Psoas muscle (tissue), 8 donors: Measurements from ENCODE around the gene VAT1L. TPM values are rescaled to one million over a fixed set of nuclear protein-coding genes. Genes with fewer than 3 reads are reported as not detected.
A peak's percentile ranks its signal among the peaks of the same experiment; 100 is the strongest.
"Not testable (repeated sequence)": the region's sequence is repeated elsewhere in the genome, so short reads cannot be mapped to it uniquely, and the experiment has no call there.

Source experiments
- ATAC-seq, 4 donors: fragments of 200-7000 bp; cut with Tn5 transposase; one replicate each; pipeline ENCODE4 v1.9.1; 2020; ENCODE audit warnings: moderate library complexity in 3 of 4, mild to moderate bottlenecking in 2 of 4
- DNase-seq, 2 donors: peaks; one replicate each; pipeline ENCODE4 v3.0.0-alpha.2; 2020
- H3K27ac ChIP-seq: fragments of 200-600 bp; one replicate; pipeline ENCODE4 v1.8.0; 2022
- H3K27me3 ChIP-seq, 3 donors: fragments of 200-600 bp in 1 of 3; one replicate each; pipeline versions ENCODE4 v1.6.1 to v1.8.0; 2013 to 2022; ENCODE audit warnings: low read length in 2 of 3, mild to moderate bottlenecking in 2 of 3, moderate library complexity in 1 of 3; ENCODE audit not compliant: insufficient read depth in 3 of 3
- H3K36me3 ChIP-seq, 2 donors: fragments of 200-600 bp in 1 of 2; one replicate each; pipeline versions ENCODE4 v1.6.1 to v1.8.0; 2013 to 2022; ENCODE audit warnings: low read depth in 1 of 2, mild to moderate bottlenecking in 1 of 2, moderate library complexity in 1 of 2; ENCODE audit not compliant: insufficient read depth in 1 of 2
- H3K4me1 ChIP-seq: fragments of 200-600 bp; one replicate; pipeline ENCODE4 v1.8.0; 2022
- H3K4me3 ChIP-seq: fragments of 200-600 bp; one replicate; pipeline ENCODE4 v1.8.0; 2022; ENCODE audit warnings: mild to moderate bottlenecking
- H3K9me3 ChIP-seq: fragments of 200-600 bp; one replicate; pipeline ENCODE4 v1.8.0; 2022
- whole genome bisulfite sequencing, 3 donors: extraction: QIAGEN DNeasy Blood & Tissue Kit; methylation state at CpG; one replicate each; pipeline versions ENCODE4 v1.1.6 to v1.1.7; 2013; 5-methylcytosine and 5-hydroxymethylcytosine counted together
- intact Hi-C, 2 donors: fragments of 100-400 bp; cut with DNase I; formaldehyde crosslinking; loops; one replicate each; pipeline versions ENCODE4 v1.11.0 to v1.14.2; 2022
- polyA plus RNA-seq, 3 donors: library from polyadenylated mRNA; stranded (reverse); fragments of 200-250 nt; gene quantifications; one replicate each; pipeline ENCODE4 v1.2.3, GENCODE V29; 2013
- total RNA-seq, 4 donors: library from RNA; stranded (reverse); fragmentation: NEBNext Ultra II Directional in 2 of 4; extraction: Animal tissue kit (Norgen Biotek cat#: 25700) in 2 of 4; gene quantifications; one replicate each; pipeline versions ENCODE4 v1.2.1 to v1.2.4, GENCODE V29; 2021 to 2023
- TF ChIP-seq, protein P1 (sequence below): fragments of 200-600 bp; IDR thresholded peaks from one replicate; pipeline ENCODE4 v1.8.0; 2022; ENCODE audit warnings: antibody characterized with exemption
- donor health status: healthy with polysubstance abuse.
- donor health status: DM: no; HTN: no; CAD: no; lungs with moderate emphysema.
- donor health status: Bipolar disorder and iron deficiency.
- donor health status: healthy.
- donor health status: DM: yes; HTN: yes; CAD: no.
- donor health status: DM: no; HTN: no; CAD: no.
- donor health status: DM: no; HTN: no; CAD: no.
- donor health status: DM: yes; HTN: yes; CAD: no.

VAT1L gene
- total and polyA plus RNA-seq, 7 donors = 0.03 to 0.20 (median 0.09) TPM; not detected in 3

GRCh38 chr16:77946823-77947222 lies 158.5 kb downstream of the VAT1L start:
- WGBS, 3 donors = 27 to 39% (median 38%) methylated on average over 4 of the region's 4 CpGs
- H3K4me3 ChIP-seq = no peak overlapping the region
- peaks cover 0 to 21% (median 2%) of the 10 kb centered on the region in 3 donors for H3K27me3 ChIP-seq
- DNase-seq (no peak), ATAC-seq (no peak)
- TF ChIP-seq, protein P1, sequence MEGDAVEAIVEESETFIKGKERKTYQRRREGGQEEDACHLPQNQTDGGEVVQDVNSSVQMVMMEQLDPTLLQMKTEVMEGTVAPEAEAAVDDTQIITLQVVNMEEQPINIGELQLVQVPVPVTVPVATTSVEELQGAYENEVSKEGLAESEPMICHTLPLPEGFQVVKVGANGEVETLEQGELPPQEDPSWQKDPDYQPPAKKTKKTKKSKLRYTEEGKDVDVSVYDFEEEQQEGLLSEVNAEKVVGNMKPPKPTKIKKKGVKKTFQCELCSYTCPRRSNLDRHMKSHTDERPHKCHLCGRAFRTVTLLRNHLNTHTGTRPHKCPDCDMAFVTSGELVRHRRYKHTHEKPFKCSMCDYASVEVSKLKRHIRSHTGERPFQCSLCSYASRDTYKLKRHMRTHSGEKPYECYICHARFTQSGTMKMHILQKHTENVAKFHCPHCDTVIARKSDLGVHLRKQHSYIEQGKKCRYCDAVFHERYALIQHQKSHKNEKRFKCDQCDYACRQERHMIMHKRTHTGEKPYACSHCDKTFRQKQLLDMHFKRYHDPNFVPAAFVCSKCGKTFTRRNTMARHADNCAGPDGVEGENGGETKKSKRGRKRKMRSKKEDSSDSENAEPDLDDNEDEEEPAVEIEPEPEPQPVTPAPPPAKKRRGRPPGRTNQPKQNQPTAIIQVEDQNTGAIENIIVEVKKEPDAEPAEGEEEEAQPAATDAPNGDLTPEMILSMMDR = no peak
- no peaks in the 10 kb centered on the region for H3K4me1 ChIP-seq
- intact Hi-C loops = no loop called here
- no peaks in the 10 kb centered on the region for H3K9me3 ChIP-seq
- H3K36me3 ChIP-seq = no peaks in the 10 kb centered on the region
- no peak overlapping the region for H3K27ac ChIP-seq

GRCh38 chr16:77947590-77947989 lies 159.2 kb downstream of the VAT1L start:
- H3K27me3 ChIP-seq = peaks cover 0 to 21% (median 2%) of the 10 kb centered on the region in 3 donors
- intact Hi-C loops, H3K27ac ChIP-seq, H3K4me3 ChIP-seq, H3K9me3 ChIP-seq, H3K4me1 ChIP-seq, ATAC-seq, DNase-seq, H3K36me3 ChIP-seq: not testable (repeated sequence)
- 82 to 90% (median 83%) methylated on average over 6 of the region's 6 CpGs for WGBS, 3 donors

DNA sequence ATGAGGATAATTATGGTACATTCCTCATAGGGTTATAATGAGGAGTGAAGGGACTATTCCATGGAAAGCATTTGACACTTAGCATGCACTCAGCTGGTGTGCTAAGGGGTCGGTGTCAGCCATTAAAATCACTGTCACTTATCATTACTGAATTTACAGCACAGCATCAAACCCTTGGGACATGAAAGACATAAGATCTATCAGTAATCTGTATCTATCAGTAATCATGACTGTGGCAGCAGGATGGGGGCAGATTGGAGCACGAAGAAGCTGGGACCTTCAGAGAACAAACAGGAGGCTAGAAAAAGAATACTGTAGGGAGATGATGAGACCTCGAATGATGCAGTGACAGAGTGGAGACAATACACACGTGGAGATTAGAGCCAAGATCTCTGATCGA lies 160.5 kb downstream of the VAT1L start:
- TF ChIP-seq, protein P1 = no peak
- intact Hi-C loops = no loop called here
- Histone ChIP-seq H3K4me1 (no peaks in the 10 kb centered on the region), H3K36me3 (no peaks in the 10 kb centered on the region), H3K27me3 (peaks cover 0 to 21% (median 2%) of the 10 kb centered on the region in 3 donors), H3K4me3 (no peak overlapping the region), H3K9me3 (no peaks in the 10 kb centered on the region), H3K27ac (no peak overlapping the region)
- ATAC-seq (no peak), DNase-seq (no peak)
- WGBS, 3 donors = 66 to 70% (median 68%) methylated on average over 5 of the region's 5 CpGs

DNA sequence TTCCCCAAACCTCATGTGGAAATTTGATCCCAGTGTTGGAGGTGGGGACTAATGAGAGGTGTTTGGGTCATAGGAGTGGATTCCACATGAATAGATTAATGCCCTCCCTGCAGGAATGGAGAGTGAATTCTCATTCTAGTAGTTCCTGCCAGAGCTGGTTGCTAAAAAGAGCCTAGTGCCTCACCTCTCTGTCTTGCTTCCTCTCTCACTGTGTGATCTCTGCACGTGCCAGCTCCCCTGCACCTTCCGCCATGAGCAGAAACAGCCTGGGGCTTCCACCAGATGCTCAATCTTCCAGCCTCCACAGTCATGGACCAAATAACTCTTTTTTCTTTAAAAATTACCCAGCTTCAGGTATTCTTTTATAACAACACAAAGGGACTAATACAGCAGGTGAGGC lies 161.1 kb downstream of the VAT1L start:
- intact Hi-C loops = no loop called here
- TF ChIP-seq, protein P1 = no peak
- H3K4me1 ChIP-seq = no peaks in the 10 kb centered on the region
- no peak overlapping the region for H3K27ac ChIP-seq
- H3K4me3 ChIP-seq = no peak overlapping the region
- peaks cover 0 to 21% (median 2%) of the 10 kb centered on the region in 3 donors for H3K27me3 ChIP-seq
- no peaks in the 10 kb centered on the region for H3K9me3 ChIP-seq
- WGBS, 3 donors = 76 to 80% (median 77%) methylated on average over 2 of the region's 2 CpGs
- DNase-seq (no peak), ATAC-seq (no peak)
- H3K36me3 ChIP-seq = no peaks in the 10 kb centered on the region

GRCh38 chr16:77951788-77952187 lies 163.4 kb downstream of the VAT1L start:
- DNase-seq (no peak), ATAC-seq (no peak)
- intact Hi-C loops = no loop called here
- Histone ChIP-seq H3K36me3 (no peaks in the 10 kb centered on the region), H3K4me3 (no peak overlapping the region), H3K4me1 (no peaks in the 10 kb centered on the region), H3K27ac (no peak overlapping the region), H3K27me3 (peaks cover 0 to 21% (median under 1%) of the 10 kb centered on the region in 3 donors), H3K9me3 (no peaks in the 10 kb centered on the region)
- TF ChIP-seq, protein P1 = peak; percentile 27
- WGBS, 3 donors = 20 to 25% (median 21%) methylated on average over 2 of the region's 2 CpGs
